Muscle of arm (tissue), 12 donors: Measurements from ENCODE around the gene GNAO1. TPM values are rescaled to one million over a fixed set of nuclear protein-coding genes. Genes with fewer than 3 reads are reported as not detected.

Source experiments
- DNase-seq: peaks from one replicate; pipeline ENCODE4 v3.0.0-alpha.2; 2013
- polyA plus RNA-seq, 12 donors: library from polyadenylated mRNA; unstranded; fragments of 120-200 nt; gene quantifications; one replicate each; pipeline ENCODE4 v1.2.1, GENCODE V29; 2013; ENCODE audit not compliant: insufficient read length in 12 of 12

The GNAO1 gene
- polyA plus RNA-seq, 12 donors, result 0.27 to 24.8 (median 1.8) TPM; not detected in 1

DNA sequence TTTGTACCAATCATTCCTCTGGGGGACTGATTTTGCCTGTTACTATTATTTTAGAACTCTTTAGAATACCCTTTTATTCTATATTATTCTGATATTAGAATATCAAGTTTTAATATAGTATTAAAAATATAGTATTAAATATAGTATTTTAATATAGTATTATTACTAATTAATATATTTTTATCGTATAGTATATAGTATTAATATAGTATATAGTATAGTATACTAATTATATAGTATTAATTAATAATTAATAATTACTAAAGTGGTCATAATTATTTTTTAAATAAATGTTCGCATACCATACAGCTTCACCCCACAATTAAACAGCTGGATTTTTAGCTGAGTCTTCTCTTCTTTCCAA is 73.3 kb downstream of the GNAO1 start:
- no peak for DNase-seq

DNA sequence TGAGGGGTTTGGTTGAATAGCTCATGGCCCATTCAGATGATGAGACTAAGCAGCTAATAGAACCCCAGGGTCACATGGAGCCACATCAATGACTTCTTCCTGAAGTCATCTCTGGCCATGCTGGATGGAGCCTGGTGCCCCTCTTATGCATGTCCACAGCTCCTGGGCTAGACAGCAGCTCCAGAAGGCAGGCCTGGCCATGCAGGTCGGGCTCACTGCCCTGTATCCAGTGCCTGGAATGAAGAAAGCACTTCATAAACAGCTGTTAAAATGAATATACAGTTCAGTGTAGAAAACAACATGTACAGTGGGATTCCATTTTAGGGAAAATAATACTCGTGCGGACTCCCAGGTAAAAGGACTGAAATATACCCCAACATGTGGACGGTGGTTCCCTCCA is 73.9 kb downstream of the GNAO1 start:
- no peak for DNase-seq

DNA sequence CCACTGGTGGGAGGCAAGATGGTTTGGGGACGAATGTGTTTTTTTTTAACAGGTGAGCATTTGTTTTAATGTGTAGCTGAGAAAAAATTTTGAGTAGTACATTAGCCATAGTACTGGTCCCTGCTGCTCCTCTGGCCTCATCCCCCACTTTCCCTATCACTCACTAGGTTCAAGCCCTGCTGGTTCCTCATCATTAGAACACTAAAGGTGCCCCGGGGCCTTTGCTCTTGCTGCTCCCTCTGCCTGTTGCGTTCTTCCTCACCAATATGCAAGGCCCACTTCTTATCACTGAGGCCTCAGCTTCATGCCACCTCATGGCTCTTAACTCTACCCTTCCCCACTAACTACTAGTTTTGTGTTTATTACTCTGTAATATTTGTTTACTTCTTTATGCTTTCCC is 74.5 kb downstream of the GNAO1 start:
- no peak for DNase-seq

DNA sequence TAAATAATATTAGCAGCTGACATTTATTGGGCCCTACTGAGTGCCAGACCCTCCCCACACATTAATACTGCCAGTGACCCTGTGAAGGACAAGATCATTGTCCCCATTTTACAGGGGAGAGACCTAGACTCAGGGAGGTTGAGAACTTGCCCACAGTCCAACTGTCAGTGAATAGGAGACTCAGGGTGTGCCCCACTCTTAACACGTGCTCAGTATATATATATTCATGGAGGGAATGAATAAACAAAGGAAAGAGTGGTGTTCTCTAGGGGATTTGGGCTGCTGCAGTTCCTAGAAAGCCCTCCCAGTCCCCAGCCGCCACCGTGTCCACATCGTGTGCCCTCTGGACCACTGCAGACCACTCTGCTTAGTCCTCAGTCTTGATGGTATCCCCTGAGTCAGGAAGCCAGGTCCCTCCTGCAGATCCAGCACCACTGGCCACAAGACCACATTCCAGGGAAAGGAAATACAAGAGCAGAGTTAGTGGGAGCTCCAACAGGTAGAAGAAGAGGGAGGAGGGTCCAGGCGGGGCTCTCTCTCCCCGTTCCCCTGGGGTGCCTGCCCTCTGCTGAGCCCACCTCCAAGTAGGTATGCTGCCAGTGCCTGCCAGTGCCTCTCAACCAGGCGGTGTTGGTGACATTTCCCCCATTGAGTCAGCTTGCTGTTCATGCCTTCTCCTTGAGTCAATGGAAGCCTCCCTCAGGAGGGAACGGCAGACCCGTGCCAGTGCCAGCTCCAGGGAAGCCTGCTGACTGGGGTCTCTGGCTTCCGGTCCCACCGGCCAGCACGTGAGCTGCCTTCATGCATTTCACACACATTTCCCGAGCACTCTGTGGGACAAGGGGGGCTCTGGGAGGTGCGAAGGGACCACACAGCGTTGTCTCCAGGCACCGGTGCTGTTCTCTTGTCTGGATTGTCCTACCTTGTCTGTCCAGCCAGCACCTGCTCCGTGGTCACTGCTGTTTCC is 75.6 kb downstream of the GNAO1 start:
- no peak for DNase-seq

DNA sequence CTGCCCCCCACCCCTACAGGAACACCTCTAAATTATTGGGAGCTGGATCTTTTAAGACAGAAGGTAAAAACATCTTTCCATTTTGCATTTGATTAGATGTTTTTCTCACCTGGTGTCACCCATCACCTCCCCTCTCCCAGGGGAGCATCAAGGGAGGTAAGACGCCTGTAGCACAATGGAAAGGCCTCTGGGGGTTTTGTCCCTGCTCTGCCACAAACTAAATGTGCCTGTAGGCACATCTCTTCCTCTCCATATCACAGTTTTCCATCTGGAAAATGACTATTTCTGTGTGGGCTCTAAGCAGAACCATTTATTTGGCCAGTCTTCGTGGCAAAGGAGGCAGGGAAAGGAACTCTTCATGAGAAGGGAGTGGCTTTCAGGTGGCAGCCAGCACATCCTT is 76.6 kb downstream of the GNAO1 start:
- no peak for DNase-seq

DNA sequence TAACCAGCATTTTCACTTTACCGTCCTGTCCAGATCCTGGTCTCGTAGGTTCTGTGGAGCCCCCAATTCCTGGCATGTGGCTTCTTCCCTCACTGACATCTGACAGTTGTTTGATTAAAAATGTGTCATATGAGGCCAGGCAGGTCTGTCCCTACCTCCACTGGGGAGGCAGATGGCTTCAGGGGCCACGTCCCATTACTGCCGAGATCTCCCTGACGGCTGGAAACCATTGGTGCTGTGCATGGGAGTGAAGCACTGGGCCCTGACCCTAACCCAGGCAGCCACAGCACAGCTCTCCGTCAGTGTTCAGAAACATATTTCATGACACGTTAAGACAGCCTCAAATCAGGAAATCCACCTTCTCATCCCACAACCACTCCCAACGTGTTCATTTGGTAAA is 77.5 kb downstream of the GNAO1 start:
- no peak for DNase-seq

DNA sequence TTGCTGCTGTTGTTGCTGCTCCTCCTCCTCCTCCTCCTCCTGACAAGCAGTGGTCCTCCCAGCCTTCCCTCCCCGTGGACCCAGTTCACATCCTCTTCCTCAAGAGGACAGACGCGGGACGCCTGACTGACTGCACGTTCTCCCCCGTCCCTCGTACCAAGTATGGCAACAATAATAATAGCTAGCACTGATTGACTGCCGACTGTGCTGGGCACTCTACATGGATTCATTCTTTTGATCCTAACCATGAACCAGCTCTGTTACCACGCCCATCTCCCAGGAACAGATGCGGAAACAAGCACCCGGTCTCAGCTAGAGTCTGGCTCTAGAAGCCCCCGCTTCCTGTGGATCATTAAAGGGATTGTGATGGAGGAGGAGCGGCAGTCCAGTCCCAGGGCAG is 78.0 kb downstream of the GNAO1 start:
- no peak for DNase-seq

DNA sequence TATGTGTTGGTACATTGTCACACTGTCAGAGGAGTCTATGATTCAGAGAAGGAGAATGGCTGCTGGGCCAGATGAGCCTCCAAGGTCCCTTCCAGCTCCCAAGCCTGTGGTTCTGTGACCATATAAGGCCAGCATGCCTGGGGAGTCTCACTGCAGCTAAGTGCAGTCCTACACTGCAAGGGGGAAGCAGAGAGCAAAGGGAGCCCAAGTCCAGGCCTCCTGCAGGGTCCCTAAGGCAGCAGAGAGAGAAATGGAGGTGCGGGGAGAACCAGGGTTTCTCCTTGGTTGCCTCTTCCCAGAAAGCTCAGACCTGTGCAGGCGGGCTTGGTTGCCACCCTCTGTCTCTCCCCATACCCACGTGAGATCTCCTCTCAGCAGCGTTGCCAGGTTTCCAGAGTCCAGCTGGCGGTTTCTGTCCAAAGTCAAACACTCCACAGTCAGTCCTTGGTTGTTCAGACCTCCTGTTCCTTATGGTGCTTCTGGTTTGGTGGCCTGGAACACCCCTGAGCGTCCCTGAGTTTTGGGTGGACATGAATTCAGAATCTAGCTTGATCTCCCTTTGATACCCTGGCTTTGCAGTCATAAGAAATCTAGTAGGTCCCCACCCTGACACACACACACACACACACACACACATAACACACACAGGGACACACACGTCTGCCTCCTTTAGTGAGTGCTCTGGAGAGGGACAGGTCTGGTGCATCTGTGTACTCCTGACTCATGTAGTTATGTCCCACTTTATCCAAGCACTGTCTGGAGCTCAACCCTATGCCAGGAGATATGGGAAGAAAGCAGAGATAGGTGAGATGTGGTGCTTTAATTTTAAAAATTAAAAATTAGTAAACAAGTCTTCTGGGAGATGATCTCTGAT is 78.8 kb downstream of the GNAO1 start:
- DNase-seq, result no peak

DNA sequence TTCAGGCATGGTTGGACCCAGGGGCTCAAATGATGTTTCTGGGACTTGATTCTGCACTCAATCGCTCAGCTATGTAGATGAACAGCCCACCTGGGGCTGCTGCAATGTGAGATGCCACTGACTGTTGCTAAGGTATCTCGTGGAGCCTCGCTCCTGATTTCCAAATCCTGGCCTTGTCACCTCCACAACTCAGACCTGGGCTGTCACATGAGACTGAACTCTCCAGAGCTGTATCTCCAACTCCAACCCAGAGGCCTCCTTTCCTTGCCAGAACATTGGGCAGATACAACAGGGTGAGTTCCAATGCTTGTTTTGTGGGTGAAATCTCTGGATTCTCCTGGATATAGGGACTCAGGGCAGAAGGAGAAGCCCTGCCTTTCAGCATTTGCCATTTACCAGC is 79.5 kb downstream of the GNAO1 start:
- DNase-seq, result no peak

DNA sequence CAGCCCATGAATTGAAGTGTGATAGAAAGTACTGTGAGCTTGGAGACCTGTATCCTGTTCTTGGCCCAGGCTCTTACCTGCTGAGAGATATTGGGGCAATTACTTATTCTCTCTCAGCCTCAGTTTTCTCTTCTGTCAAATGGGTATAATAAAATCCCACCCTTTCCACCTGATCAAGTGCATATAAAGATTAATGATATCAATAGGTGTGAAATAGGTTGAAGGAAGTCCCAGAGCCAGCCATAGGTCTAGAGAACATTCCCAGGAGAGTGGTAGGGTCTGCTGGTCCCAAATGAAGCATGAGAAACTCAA is 81.2 kb downstream of the GNAO1 start:
- no peak for DNase-seq

DNA sequence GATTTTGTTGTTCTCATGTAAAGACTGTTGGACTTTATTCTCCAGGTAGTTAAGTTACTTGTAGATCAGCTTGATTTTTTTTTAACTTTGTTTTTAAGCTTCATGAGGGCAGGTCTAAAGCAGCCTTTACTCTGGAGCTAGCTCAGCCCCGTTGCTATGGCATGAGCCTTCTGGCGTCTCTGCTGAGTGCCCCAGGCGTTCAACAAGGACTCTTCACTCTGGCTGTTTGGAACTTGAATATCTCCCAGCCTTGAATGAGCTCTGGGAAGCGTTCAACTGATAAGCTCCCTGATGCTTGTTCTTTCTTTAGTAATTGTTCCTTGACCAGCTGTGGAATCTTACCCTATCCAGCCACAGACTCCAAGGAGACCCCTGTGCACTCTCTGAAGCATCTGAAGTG is 82.3 kb downstream of the GNAO1 start:
- DNase-seq, result no peak

DNA sequence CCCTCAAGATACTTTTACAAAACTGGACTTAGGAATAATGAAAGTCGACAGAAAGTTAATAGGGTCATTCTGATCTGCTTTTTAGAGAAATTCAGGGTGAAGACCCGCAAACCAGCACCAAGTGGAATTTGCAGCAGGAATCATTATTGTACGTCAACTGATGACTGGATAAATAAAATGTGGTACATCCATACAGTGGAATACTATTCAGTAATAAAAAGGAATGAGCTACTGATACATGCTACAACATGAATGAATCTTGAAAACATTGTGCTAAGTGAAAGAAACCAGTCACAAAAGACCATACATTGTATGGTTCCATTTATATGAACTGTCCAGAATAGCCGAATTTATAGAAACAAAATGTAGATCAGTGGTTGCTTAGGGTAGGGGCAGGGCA is 83.1 kb downstream of the GNAO1 start:
- DNase-seq, result no peak

DNA sequence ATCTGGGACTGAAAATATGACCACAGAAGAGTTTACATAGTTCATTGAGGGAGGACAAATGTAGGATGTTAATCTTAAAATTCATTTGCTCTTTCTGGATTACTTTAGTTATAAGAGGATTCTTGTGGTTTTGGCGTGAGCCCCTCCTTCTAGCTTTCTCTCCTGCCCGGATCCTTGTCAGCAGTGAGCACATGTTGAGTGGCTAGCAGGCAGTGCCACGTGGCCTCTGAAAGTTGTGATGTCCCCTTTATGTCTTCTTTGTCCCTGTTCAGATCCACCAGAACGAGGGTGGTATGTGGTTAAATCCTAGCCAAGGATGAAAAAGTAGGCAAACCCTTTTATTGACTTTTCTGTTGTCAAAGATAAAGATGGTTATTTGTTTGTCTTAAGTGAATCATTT is 83.8 kb downstream of the GNAO1 start:
- no peak for DNase-seq

DNA sequence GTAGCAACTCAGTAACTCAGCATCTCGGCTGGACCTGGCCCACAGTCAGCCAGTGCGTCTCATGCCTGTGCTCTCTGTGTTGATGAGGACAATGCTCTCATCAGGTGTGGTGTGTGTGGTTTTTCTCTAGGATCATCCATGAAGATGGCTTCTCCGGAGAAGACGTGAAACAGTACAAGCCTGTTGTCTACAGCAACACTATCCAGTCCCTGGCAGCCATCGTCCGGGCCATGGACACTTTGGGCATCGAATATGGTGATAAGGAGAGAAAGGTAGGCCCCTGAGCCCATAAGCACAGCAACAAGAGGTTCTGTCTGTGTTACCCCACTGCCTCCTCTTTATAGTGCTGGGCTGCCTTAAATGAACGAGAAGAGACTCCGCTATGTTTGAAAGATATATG is 84.5 kb downstream of the GNAO1 start:
- no peak for DNase-seq

DNA sequence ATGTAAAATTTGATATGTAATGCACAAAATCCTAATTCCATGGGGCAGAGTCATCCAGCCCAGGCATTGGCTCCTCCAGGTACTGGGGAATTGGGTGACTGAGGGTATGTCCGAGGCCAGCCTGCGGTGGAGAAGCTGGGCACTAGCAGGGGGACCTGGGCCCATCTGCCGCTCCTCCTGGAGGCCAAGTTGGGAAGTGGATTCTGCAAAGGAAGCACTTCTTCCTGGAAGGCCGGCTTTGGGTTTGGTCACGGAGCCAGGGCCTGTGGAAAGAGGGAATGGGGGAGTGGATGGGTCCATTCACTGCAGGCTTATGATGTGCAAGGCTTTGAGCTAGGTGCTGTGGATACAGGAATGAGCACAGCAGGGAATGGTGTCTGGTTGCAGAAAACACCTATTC is 85.8 kb downstream of the GNAO1 start:
- no peak for DNase-seq

DNA sequence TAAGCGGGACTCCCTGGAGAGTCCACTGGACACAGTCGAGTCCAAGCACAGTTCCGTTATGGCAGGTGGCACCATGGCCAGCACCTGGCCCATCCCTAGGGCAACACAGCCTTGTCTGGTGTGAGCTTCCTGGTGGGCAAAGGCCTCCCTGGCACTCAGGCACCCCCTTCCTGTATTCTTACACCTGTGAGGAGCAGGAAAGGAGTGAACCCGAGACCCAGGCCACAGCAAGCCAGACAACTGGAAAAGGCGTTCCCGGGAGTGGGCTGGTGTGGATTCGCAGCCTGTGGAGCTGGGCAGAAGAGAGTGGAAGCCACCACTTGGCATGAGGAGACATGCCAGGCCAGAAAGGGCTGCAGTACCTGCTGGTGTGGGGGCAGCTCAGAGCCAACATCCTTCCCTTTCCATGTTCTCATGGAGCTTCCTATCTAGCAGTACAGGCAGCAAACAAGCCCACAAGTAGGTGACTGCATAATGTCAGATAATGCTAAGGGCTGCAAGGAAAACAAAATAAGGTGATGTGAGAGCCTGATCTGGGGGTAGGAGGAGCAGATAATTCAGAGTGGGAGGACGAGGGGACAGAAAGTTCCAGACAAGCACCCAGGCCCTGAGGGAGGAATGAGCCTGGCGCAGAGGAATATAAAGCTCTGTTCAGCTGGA is 87.0 kb downstream of the GNAO1 start:
- no peak for DNase-seq

DNA sequence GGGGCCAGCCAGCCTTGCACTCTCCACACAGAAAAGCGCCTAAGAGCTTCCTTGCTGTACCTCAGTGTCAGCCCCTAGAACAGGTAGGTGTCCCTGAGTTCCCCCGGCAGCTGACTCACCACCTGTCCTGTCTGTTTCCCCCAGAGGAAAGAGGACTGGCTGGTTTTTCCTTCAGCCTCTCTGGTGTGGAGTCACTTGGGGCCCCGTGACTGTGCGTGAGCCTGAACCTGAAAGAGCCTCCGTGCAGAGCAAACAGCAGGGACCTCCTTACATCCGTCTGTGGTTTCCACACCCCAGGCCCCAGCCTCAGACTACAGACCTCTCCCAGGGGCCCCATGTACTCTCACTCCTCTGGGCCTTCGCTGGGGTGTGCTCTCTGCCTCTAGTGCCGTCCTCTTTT is 87.8 kb downstream of the GNAO1 start:
- no peak for DNase-seq

DNA sequence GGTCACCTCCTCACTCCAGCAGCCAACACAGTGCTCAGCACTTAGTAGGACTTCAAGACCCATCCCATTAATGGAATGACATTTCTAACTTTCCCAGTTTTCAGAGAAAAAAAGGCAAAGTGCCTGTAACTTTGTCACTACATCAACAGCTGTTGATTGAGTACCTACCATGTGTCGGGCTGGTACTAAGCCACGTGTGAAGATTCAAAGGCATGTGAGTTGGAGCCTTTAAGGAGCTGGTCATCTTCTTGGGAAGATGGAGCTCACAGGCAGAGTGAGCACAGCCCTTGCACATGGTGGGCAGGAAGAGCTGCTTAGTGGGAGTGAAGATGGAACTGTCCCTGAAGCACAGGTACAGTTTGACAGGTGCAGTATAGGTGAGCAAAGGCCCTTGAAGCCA is 88.6 kb downstream of the GNAO1 start:
- no peak for DNase-seq

DNA sequence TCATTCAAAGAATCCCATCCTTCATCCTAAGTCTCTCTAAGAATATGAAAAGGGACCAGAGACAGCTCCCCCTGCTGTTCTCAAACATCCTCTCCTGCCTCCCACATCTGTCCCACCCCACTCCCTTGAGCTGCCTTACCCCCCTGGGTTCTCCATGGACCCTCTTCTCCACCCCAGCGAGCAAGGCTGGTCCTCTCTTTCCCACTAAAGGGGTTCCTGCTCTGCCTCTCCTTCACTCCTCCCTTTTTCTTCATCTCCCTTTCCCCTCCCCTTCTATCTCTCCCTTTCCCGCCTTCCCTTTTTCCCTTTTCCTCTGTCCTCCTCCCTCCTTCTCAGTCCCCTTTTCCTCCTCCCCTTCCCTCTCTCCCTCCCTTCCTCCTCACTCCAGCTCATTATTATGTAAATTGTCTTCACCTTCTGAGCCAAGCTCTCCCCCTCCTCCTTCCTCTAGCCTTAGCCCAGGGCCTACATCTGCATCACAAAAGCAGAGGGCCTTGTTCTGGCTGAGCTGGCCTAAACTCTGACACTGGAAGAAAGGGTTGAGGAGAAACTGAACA is 90.0 kb downstream of the GNAO1 start:
- no peak for DNase-seq

DNA sequence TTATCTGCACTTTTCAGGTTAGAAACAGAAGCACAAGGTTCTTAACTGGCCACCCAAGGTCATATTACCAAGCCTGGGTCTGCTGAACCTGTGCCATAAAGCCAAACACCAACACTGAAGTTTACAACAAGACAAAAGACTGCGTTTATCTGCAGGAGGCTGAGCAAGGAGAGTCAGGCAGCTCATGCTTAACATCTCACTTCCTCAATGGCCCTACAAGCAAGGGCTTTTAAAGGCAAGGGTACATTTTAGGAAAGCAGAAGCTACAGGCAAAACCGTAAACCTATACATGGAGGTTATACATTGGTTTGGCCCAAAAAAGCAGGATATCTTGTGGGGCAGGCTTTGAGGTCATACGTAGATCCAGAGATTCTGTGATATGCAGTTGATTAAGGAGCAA is 91.2 kb downstream of the GNAO1 start:
- DNase-seq, result no peak

DNA sequence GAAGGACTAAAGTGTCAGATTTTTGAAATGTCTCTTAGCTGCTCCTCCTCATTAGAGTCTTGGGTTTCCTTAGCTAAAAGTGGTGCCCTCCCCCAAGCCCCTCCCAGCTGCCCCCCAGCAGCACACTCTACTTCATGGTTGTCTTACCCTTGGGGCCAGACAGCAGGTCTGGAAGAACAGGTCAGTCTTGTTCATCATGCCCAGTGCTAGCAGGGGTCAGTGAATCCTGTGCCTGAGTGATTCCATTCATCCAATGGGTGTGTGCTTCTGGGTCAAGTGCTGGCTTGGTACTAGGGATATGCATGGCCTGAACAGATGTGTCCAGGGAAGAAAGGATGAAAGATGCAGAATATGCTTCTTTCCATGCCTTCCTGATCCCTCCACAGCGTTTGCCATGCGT is 93.2 kb downstream of the GNAO1 start:
- no peak for DNase-seq

DNA sequence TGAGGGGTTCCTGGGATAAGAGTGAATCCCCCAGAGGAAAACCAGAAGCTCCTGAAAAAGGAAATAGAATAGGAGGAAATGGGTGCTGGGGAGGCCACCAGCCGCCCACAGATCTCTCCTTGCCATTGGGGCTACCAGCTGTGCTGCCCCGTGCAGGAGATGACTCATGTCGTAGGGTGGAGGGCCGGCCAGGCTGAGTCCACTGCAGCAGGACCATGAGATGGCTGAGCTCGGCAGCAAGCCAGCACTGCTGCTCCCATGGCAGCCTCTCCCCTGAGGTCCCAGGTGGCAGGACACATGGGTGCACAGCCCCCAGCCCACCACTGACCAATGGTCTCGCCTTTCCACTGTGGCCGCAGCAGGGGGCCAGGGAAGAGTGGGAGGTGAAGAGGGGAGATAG is 95.5 kb downstream of the GNAO1 start:
- no peak for DNase-seq
